Astrocyte (in vitro differentiated cells and primary cell): ENCODE measurements around the gene MIOX. TPM values are rescaled to one million over a fixed set of nuclear protein-coding genes. Genes with fewer than 3 reads are reported as not detected.

ENCODE experiments used
- DNase-seq: peaks from one replicate; pipeline ENCODE4 v3.0.0-alpha.2; 2010; ENCODE audit warnings: low read depth
- FAIRE-seq: peaks from 2 replicates; lab custom pipeline; 2011; peaks lifted over from hg19 to GRCh38; lab: Jason Lieb, UNC
- H2AFZ ChIP-seq: 2 replicates; pipeline ENCODE4 v1.6.0; 2012; ENCODE audit warnings: low read depth, low read length, inconsistent platforms
- H3K27ac ChIP-seq: 2 replicates; pipeline ENCODE4 v1.5.1; 2011; ENCODE audit warnings: low read depth, low read length, inconsistent platforms
- H3K27me3 ChIP-seq: 2 replicates; pipeline ENCODE4 v1.6.0; 2011; ENCODE audit warnings: low read length, inconsistent platforms; ENCODE audit not compliant: insufficient read depth
- H3K36me3 ChIP-seq: 2 replicates; pipeline ENCODE4 v1.5.1; 2011; ENCODE audit warnings: low read length, inconsistent platforms; ENCODE audit not compliant: insufficient read depth
- H3K4me1 ChIP-seq: 2 replicates; pipeline ENCODE4 v1.5.1; 2011; ENCODE audit warnings: low read length, inconsistent platforms; ENCODE audit not compliant: insufficient read depth
- H3K4me2 ChIP-seq: 2 replicates; pipeline ENCODE4 v1.6.0; 2012; ENCODE audit warnings: low read length, inconsistent platforms
- H3K4me3 ChIP-seq: 2 replicates; pipeline ENCODE4 v1.5.1; 2011; ENCODE audit warnings: low read depth, mild to moderate bottlenecking, low read length, inconsistent platforms; ENCODE audit not compliant: insufficient read depth
- H3K79me2 ChIP-seq: 2 replicates; pipeline ENCODE4 v1.6.0; 2012; ENCODE audit warnings: mild to moderate bottlenecking, low read length, inconsistent platforms; ENCODE audit not compliant: insufficient read depth
- H3K9ac ChIP-seq: 2 replicates; pipeline ENCODE4 v1.6.0; 2012; ENCODE audit warnings: mild to moderate bottlenecking, low read length, inconsistent platforms
- H3K9me3 ChIP-seq: 2 replicates; pipeline ENCODE4 v1.5.1; 2012; ENCODE audit warnings: low read depth, mild to moderate bottlenecking, low read length, inconsistent platforms; ENCODE audit not compliant: insufficient read depth
- H4K20me1 ChIP-seq: 2 replicates; pipeline ENCODE4 v1.6.0; 2012; ENCODE audit warnings: low read length, inconsistent platforms; ENCODE audit not compliant: insufficient read depth
- H3K27ac Mint-ChIP-seq: one replicate; pipeline ENCODE4 v1.8.0; 2021; ENCODE audit warnings: mild to moderate bottlenecking, mixed read lengths; ENCODE audit not compliant: unreplicated experiment
- H3K27me3 Mint-ChIP-seq: one replicate; pipeline ENCODE4 v1.8.0; 2021; ENCODE audit warnings: low read depth, mixed read lengths; ENCODE audit not compliant: unreplicated experiment
- H3K36me3 Mint-ChIP-seq: one replicate; pipeline ENCODE4 v1.8.0; 2021; ENCODE audit warnings: low read depth, mixed read lengths; ENCODE audit not compliant: unreplicated experiment
- H3K4me1 Mint-ChIP-seq: one replicate; pipeline ENCODE4 v1.8.0; 2021; ENCODE audit warnings: low read depth, mixed read lengths; ENCODE audit not compliant: unreplicated experiment
- H3K4me3 Mint-ChIP-seq: one replicate; pipeline ENCODE4 v1.8.0; 2021; ENCODE audit warnings: mild to moderate bottlenecking, moderate library complexity, mixed read lengths; ENCODE audit not compliant: unreplicated experiment
- H3K9me3 Mint-ChIP-seq: one replicate; pipeline ENCODE4 v1.8.0; 2021; ENCODE audit warnings: mild to moderate bottlenecking, mixed read lengths; ENCODE audit not compliant: unreplicated experiment
- EZH2 ChIP-seq: IDR thresholded peaks from 2 replicates; pipeline ENCODE4 v1.6.1; 2012; ENCODE audit warnings: mild to moderate bottlenecking, low read length, inconsistent platforms; ENCODE audit not compliant: insufficient read depth
- total RNA-seq: library from RNA; stranded (reverse); gene quantifications from 2 replicates; pipeline ENCODE4 v1.2.1, GENCODE V29; 2021
- TF ChIP-seq, protein P1 (sequence below): IDR thresholded peaks from 2 replicates; pipeline ENCODE4 v1.5.1; 2011; ENCODE audit warnings: low read depth, mild to moderate bottlenecking, inconsistent platforms, low read length, moderate library complexity; ENCODE audit not compliant: insufficient read depth

Gene MIOX
- total RNA-seq, 1 donor from 2014 or later, result 0.91 TPM

- Histone ChIP-seq H3K79me2 (peaks cover 24% of the 10 kb centered on the region), H2AFZ (no peak overlapping the region), H4K20me1 (peaks cover 23% of the 10 kb centered on the region), H3K9me3 (no peaks in the 10 kb centered on the region), H3K27ac (no peak overlapping the region), H3K36me3 (peaks cover 4% of the 10 kb centered on the region), H3K4me2 (no peak overlapping the region), H3K4me3 (no peak overlapping the region), H3K4me1 (peaks cover 4% of the 10 kb centered on the region), H3K9ac (no peak overlapping the region), H3K27me3 (no peaks in the 10 kb centered on the region)
- Mint-ChIP-seq H3K9me3 (no peaks in the 10 kb centered on the region), H3K36me3 (no peaks in the 10 kb centered on the region), H3K27me3 (no peaks in the 10 kb centered on the region), H3K27ac (no peak overlapping the region), H3K4me3 (no peak overlapping the region), H3K4me1 (no peaks in the 10 kb centered on the region)
- DNase-seq (no peak), FAIRE-seq (no peak)
- TF ChIP-seq, protein P1, sequence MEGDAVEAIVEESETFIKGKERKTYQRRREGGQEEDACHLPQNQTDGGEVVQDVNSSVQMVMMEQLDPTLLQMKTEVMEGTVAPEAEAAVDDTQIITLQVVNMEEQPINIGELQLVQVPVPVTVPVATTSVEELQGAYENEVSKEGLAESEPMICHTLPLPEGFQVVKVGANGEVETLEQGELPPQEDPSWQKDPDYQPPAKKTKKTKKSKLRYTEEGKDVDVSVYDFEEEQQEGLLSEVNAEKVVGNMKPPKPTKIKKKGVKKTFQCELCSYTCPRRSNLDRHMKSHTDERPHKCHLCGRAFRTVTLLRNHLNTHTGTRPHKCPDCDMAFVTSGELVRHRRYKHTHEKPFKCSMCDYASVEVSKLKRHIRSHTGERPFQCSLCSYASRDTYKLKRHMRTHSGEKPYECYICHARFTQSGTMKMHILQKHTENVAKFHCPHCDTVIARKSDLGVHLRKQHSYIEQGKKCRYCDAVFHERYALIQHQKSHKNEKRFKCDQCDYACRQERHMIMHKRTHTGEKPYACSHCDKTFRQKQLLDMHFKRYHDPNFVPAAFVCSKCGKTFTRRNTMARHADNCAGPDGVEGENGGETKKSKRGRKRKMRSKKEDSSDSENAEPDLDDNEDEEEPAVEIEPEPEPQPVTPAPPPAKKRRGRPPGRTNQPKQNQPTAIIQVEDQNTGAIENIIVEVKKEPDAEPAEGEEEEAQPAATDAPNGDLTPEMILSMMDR, result no peak
- TF ChIP-seq EZH2, result no peak
Measured at GRCh38 chr22:50502096-50502495, 15.4 kb downstream of the MIOX start.

GRCh38 chr22:50502628-50503474 lies 16.2 kb downstream of the MIOX start:
- peaks cover 28% of the 10 kb centered on the region for H3K79me2 ChIP-seq
- peaks cover 4% of the 10 kb centered on the region for H3K36me3 ChIP-seq
- no peak overlapping the region for H2AFZ ChIP-seq
- no peak overlapping the region for H3K4me3 ChIP-seq
- no peak for FAIRE-seq
- no peaks in the 10 kb centered on the region for H3K4me1 Mint-ChIP-seq
- no peak overlapping the region for H3K4me3 Mint-ChIP-seq
- no peaks in the 10 kb centered on the region for H3K27me3 ChIP-seq
- TF ChIP-seq EZH2, result no peak
- TF ChIP-seq, protein P1, result no peak
- no peak overlapping the region for H3K27ac ChIP-seq
- no peaks in the 10 kb centered on the region for H3K9me3 ChIP-seq
- H3K27ac Mint-ChIP-seq, result no peak overlapping the region
- no peak overlapping the region for H3K9ac ChIP-seq
- no peaks in the 10 kb centered on the region for H3K9me3 Mint-ChIP-seq
- H3K4me1 ChIP-seq, result peaks cover 4% of the 10 kb centered on the region
- DNase-seq, result no peak
- no peaks in the 10 kb centered on the region for H3K27me3 Mint-ChIP-seq
- no peak overlapping the region for H3K4me2 ChIP-seq
- peaks cover 26% of the 10 kb centered on the region for H4K20me1 ChIP-seq
- H3K36me3 Mint-ChIP-seq, result no peaks in the 10 kb centered on the region
